Measurements from ENCODE around the gene IBTK.

- TF ChIP-seq, protein P1, sequence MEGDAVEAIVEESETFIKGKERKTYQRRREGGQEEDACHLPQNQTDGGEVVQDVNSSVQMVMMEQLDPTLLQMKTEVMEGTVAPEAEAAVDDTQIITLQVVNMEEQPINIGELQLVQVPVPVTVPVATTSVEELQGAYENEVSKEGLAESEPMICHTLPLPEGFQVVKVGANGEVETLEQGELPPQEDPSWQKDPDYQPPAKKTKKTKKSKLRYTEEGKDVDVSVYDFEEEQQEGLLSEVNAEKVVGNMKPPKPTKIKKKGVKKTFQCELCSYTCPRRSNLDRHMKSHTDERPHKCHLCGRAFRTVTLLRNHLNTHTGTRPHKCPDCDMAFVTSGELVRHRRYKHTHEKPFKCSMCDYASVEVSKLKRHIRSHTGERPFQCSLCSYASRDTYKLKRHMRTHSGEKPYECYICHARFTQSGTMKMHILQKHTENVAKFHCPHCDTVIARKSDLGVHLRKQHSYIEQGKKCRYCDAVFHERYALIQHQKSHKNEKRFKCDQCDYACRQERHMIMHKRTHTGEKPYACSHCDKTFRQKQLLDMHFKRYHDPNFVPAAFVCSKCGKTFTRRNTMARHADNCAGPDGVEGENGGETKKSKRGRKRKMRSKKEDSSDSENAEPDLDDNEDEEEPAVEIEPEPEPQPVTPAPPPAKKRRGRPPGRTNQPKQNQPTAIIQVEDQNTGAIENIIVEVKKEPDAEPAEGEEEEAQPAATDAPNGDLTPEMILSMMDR (conservative IDR thresholded peaks at IDR 0.05): no peak
- no peak for TF ChIP-seq ZFX (IDR thresholded peaks at IDR 0.05)
Measured at GRCh38 chr6:82204020-82204419, 43.5 kb downstream of the IBTK start.

Measured in C4-2B (cell line).